Ectodermal cell (in vitro differentiated cells): Measurements from ENCODE around the gene NCBP3.

Experiments used
- H3K27ac ChIP-seq: 2 replicates; pipeline ENCODE4 v1.7.0; 2013; ENCODE audit warnings: mild to moderate bottlenecking, low read depth, low read length; ENCODE audit not compliant: insufficient read depth, poor library complexity, severe bottlenecking
- H3K27me3 ChIP-seq: 2 replicates; pipeline ENCODE4 v1.7.0; 2013; ENCODE audit warnings: mild to moderate bottlenecking, low read length; ENCODE audit not compliant: insufficient read depth, control insufficient read depth, poor library complexity, severe bottlenecking
- H3K36me3 ChIP-seq: one replicate; pipeline ENCODE4 v1.7.0; 2013; ENCODE audit warnings: low read length; ENCODE audit not compliant: control insufficient read depth, insufficient read depth
- H3K4me1 ChIP-seq: one replicate; pipeline ENCODE4 v1.7.0; 2013; ENCODE audit warnings: low read length; ENCODE audit not compliant: control insufficient read depth, insufficient read depth
- H3K4me3 ChIP-seq: 2 replicates; pipeline ENCODE4 v1.7.0; 2013; ENCODE audit warnings: low read depth, low read length, control low read depth; ENCODE audit not compliant: insufficient read depth
- H3K9me3 ChIP-seq: 2 replicates; pipeline ENCODE4 v1.7.0; 2013; ENCODE audit warnings: mild to moderate bottlenecking, low read length, moderate library complexity; ENCODE audit not compliant: control insufficient read depth
- WGBS, 2 experiments: methylation state at CpG; one replicate each; pipeline ENCODE4 v1.1.7; 2013; ENCODE audit warnings: missing lambda C conversion rate in 2 of 2; 5-methylcytosine and 5-hydroxymethylcytosine counted together

The NCBP3 gene

DNA sequence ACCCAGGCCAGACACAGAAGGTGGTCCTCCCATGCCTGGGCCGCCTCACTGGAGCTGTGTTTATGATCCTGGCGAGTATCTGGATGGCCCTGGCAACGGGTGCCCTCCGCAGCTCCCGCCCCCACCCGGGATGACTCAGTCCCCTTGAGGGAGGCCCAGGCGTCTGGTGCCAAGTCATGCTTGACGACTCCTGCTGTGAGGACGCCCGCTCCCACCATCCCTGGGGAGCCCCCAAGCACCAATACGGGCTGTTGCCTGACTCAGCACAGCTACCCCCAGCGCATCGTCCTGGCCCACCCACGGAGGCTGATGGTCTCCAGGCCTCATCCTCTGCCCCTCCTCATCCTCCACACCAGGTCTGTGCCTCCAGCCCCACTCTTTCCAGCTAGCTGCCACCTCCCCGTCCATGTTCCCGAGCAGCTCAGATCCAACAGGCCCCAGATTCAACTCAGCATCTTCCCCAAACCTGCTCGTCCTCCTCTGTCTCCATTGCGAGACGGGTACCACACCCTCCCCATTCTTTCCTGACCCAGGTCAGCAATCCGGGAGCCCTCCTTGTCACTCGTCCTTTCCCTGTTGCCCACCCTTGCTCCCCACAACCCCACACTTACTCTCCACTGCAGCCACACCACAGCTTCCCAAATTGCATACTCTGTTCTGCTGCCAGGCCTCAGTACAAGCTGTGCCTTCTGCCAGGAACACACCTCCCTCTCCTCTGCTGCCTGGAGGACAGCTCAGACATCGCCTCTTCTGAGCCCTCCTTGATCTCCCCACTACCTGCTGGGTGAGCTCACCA lies 44.2 kb upstream of the NCBP3 start:
- Histone ChIP-seq H3K4me3 (no peak overlapping the region), H3K27me3 (peaks cover 18% of the 10 kb centered on the region), H3K4me1 (peaks cover 5% of the 10 kb centered on the region), H3K27ac (no peak overlapping the region), H3K9me3 (no peaks in the 10 kb centered on the region), H3K36me3 (no peaks in the 10 kb centered on the region)
- 82 to 85% methylated on average over 22 of the region's 22 CpGs for WGBS, 2 experiments

DNA sequence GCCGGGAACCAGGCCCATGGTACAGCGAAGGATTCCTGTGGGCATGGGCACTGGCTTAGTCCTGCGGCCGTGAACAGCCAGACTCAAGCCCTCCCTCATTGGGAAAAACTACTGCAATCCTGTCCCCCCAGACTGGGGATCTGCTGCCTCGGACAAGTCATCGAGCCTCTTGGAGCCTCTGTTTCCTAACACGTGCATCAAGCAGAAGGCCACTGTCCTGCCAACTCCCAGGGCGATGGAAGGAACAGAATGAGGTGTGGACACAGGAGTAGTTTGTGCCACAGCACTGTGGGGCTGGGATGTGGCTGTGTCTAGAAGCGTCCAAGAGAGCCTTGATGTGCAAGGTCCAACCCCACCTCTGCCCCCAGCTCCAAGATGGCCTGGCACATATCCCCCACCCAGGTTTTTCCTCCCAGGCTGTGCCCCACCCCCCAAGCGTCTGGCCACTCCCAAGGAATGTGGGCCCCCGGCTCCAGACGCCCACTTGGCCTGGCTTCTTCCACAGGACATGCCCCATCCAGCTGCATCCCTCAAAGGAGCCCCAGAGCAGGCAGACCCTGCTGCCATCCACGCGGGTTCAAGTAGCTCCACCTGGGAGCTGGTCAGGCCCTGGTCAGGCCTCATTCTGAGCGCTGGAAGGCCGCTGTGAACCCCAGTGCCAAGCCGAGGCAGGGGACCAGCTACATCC lies 43.4 kb upstream of the NCBP3 start:
- Histone ChIP-seq H3K27me3 (peaks cover 18% of the 10 kb centered on the region), H3K9me3 (no peaks in the 10 kb centered on the region), H3K27ac (no peak overlapping the region), H3K4me3 (no peak overlapping the region), H3K36me3 (no peaks in the 10 kb centered on the region), H3K4me1 (peaks cover 5% of the 10 kb centered on the region)
- 90 to 91% methylated on average over 17 of the region's 17 CpGs for WGBS, 2 experiments

DNA sequence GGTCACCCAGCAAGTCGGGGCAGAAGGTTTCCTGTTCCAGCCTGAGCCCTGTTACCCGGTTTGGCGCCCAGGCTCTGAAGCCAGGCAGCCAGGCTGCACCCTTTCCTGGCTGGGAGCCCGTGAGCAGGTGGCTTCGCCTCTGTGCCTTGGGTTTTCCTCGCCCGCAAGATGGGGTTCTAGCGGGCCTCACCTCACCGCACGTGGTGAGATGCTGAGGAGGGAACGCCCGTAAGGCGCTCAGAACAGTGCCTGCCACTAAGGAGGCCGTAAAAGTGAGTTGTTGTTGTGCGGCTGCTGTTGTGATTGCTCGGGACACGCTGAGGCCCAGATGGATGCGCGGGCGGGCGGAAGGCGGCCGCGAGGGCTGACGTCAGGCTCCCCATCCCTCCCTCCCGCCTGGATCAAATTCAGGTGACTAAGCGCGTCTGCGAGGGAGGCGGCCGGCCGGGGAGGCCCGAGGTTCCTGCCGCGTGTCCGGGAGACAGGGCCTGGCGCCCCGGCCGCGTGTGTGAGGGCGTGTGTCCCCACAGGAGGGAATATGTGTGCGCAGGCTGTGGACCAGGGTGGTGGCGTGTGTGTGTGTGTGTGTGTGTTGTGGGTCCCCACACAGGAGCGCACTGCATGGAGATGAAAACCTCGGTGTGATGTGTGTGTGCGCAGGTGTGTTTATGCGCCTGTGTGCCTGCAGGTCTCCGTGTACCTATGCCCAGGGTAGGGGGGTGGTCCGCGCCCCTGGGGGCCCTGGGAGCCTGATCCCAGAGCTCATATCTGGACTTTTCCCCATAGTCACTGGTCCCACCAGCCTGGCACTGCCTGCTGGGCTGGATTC lies 42.5 kb upstream of the NCBP3 start:
- 62 to 64% methylated on average over 50 of the region's 50 CpGs for WGBS, 2 experiments
- no peak overlapping the region for H3K27ac ChIP-seq
- no peaks in the 10 kb centered on the region for H3K36me3 ChIP-seq
- H3K27me3 ChIP-seq, result peaks cover 14% of the 10 kb centered on the region
- peaks cover 5% of the 10 kb centered on the region for H3K4me1 ChIP-seq
- H3K9me3 ChIP-seq, result no peaks in the 10 kb centered on the region
- H3K4me3 ChIP-seq, result no peak overlapping the region

DNA sequence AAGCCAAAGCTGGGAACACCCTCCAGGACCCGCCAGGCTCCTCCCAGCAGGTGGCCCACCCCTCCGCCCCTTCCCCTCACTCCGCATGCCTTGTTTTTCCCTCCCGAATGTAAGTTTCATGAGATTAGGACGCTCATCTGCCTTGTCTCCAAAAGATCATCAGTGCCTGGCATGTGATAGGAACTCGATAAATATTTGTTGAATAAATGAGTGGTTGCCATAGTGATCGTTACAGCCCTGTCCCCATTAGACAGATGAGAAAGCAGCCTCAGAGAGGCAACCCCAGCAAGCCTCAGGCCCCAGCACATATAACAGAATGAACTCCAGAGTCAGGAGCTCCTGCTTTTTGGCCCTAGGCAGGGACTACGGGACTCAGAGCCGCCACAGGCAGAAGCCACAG lies 41.8 kb upstream of the NCBP3 start:
- WGBS, 2 experiments, result 82 to 83% methylated on average over 9 of the region's 9 CpGs
- Histone ChIP-seq H3K27ac (no peak overlapping the region), H3K36me3 (no peaks in the 10 kb centered on the region), H3K9me3 (no peaks in the 10 kb centered on the region), H3K4me3 (no peak overlapping the region), H3K4me1 (peaks cover 5% of the 10 kb centered on the region), H3K27me3 (peaks cover 14% of the 10 kb centered on the region)

DNA sequence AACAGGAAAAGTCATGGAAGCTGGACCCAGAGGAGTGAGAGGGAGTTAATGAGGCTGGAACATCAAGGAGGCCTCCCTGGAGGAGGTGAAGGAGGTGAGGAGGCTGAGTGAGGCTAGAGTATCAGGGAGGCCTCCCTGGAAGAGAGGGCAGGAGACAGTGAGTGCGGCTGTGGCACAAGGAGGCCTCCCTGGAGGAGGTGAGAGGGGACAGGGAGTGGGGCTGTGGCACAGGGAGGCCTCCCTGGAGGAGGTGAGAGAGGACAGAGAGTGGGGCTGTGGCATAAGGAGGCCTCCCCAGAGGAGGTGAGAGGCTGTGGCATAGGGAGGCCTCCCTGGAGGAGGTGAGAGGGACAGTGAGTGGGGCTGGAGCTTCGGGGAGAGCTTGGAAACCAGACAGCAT lies 41.3 kb upstream of the NCBP3 start:
- WGBS, 2 experiments, result 84 to 87% methylated on average over 2 of the region's 2 CpGs
- H3K27me3 ChIP-seq, result peaks cover 11% of the 10 kb centered on the region

DNA sequence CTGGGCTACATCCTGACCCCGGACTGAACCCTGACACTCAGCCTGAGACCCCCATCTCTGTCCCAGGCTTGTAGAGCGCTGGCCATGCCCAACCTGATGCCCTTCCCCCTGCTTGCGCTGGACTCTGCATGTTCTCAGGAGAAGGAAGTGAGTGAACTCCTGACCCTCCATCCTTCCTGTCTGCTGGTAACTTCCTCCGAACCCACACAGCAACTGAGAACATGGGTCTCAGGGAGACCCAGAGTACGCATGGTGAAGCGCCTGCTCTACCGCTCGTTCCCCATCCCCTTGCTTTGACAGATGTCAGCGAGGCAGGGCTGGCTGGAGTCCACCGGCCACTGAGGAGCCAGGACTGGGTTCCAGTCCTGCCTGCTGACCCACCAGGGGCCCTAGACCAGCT lies 40.7 kb upstream of the NCBP3 start:
- Histone ChIP-seq H3K27me3 (peaks cover 4% of the 10 kb centered on the region), H3K4me1 (peaks cover 3% of the 10 kb centered on the region), H3K27ac (no peak overlapping the region), H3K4me3 (no peak overlapping the region), H3K9me3 (no peaks in the 10 kb centered on the region), H3K36me3 (no peaks in the 10 kb centered on the region)
- 93 to 94% methylated on average over 10 of the region's 10 CpGs for WGBS, 2 experiments

More for the DNA sequence above, 41.3 kb upstream of the NCBP3 start:
- no peaks in the 10 kb centered on the region for H3K36me3 ChIP-seq
- no peak overlapping the region for H3K27ac ChIP-seq
- H3K9me3 ChIP-seq, result no peaks in the 10 kb centered on the region
- peaks cover 5% of the 10 kb centered on the region for H3K4me1 ChIP-seq
- no peak overlapping the region for H3K4me3 ChIP-seq

DNA sequence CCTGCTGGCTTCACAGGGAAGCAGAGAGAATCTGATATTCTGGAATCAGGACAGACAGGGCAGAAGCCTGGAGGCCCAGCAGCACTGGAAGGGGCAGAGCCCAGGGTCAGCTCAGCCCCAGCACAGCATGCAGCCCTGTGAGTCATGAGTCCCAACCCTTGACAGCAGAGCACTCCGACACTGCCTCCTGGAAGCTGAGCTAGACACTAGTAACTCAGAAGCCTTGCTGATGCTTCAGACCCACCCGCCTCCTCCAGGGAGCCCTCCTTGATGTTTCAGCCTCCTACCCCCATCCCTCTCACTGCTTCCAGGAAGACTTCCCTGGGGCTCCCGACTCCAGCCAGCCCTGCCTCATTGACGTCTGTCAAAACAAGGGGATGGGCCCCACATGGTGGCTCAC lies 39.9 kb upstream of the NCBP3 start:
- WGBS, 2 experiments, result 75 to 78% methylated on average over 4 of the region's 4 CpGs
- Histone ChIP-seq H3K36me3 (no peaks in the 10 kb centered on the region), H3K9me3 (no peaks in the 10 kb centered on the region), H3K27ac (no peak overlapping the region), H3K4me3 (no peak overlapping the region), H3K27me3 (no peaks in the 10 kb centered on the region), H3K4me1 (no peaks in the 10 kb centered on the region)

DNA sequence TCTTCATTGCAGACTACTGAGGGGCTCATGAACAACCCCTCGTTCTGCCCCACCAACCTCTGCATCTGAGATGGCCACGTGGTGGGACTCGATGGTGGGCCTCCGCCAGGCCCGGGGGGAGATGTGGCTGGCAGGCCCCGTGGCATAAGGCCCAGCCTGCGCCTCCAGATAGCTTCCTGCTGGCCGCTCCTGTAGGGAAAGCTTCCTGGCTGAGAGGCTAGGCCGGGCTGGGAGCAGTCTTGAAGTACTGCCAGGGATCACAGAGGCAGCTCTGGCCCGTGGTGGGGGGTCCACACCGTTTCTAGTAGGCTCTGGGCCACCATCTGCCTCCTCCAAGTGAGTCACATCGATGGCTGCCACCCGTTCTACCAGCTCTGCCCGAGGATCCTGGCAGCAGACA lies 39.2 kb upstream of the NCBP3 start:
- WGBS, 2 experiments, result 94 to 95% methylated on average over 14 of the region's 14 CpGs
- Histone ChIP-seq H3K27me3 (no peaks in the 10 kb centered on the region), H3K36me3 (no peaks in the 10 kb centered on the region), H3K9me3 (no peaks in the 10 kb centered on the region), H3K27ac (no peak overlapping the region), H3K4me1 (no peaks in the 10 kb centered on the region), H3K4me3 (no peak overlapping the region)

DNA sequence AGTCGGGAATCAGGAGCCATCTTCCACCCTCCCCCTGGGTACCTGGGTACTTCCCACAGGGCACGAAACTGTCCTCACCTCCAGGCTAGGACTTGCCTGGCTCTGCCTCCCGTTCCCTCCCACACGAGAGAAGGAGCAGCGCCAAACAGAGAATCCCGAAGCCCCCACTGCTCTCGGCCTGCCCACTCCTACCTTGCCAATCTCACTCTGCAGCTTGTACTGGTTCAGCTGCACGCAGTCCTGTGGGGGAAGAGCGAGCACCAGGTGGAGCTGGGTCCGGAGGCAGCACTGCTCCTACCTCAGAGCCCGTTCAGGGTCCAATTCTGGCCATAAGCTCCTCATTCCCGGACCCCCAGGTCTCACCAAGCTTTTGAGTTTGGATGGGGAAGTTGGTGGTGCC lies 38.1 kb upstream of the NCBP3 start:
- WGBS, 2 experiments, result 87 to 88% methylated on average over 12 of the region's 12 CpGs
- Histone ChIP-seq H3K27ac (no peak overlapping the region), H3K4me1 (peaks cover 10% of the 10 kb centered on the region), H3K27me3 (no peaks in the 10 kb centered on the region), H3K4me3 (no peak overlapping the region), H3K36me3 (no peaks in the 10 kb centered on the region), H3K9me3 (no peaks in the 10 kb centered on the region)

DNA sequence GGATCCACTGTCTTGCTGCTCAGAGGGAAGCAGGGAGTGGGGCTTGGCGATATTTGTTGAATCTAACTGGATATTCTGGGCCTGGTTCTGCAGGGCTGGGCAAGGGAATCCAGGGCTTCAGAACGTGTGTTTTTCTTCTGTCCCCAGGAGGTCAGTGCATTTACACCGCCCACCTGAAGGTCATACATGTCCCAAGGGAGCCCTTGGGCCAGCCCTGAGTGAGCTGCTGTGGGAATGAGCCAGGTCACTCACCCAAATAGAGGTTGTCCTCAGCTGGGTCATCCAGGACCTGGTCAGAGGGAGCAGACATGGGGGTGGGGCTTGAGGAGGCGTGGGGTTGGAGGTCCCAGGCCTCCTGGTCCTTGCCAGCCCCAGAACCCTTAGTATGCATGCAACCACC lies 36.2 kb upstream of the NCBP3 start:
- 88 to 89% methylated on average over 4 of the region's 4 CpGs for WGBS, 2 experiments
- Histone ChIP-seq H3K4me3 (no peak overlapping the region), H3K4me1 (peaks cover 12% of the 10 kb centered on the region), H3K27me3 (no peaks in the 10 kb centered on the region), H3K36me3 (no peaks in the 10 kb centered on the region), H3K27ac (no peak overlapping the region), H3K9me3 (no peaks in the 10 kb centered on the region)
